K562 (cell line): Measurements from ENCODE around the gene CLIP1. TPM values are rescaled to one million over a fixed set of nuclear protein-coding genes. Genes with fewer than 3 reads are reported as not detected.

ENCODE experiments used
- ATAC-seq: fragments of 200-7000 bp; cut with Tn5 transposase; 3 replicates; pipeline ENCODE4 v1.9.1; 2020; ENCODE audit warnings: moderate library complexity
- BruUV-seq: library from RNA; stranded (reverse); fragments of 400-500 nt; replicated peaks from 2 replicates; lab custom pipeline; 2021; lab: Mats Ljungman, UMichigan
- CTCF ChIA-PET: fragments of 300-600 bp; formaldehyde crosslinking; extraction: SDS; loops from one replicate; lab custom pipeline; 2021; ENCODE audit warnings: low intra/inter-chr PET ratio; lab: Yijun Ruan, JAX
- POLR2A ChIA-PET: fragments of 300-600, 350-650 bp; sonication (Branson Sonifier 250); formaldehyde crosslinking; extraction: SDS; loops from one replicate; lab custom pipeline; 2021; ENCODE audit warnings: antibody characterized with exemption, inconsistent platforms; lab: Yijun Ruan, JAX
- DNase-seq, 4 experiments: peaks; one replicate each; pipeline versions ENCODE4 v3.0.0 to v3.0.0-alpha.2; 2011 to 2018; ENCODE audit warnings: low spot score in 3 of 4, mixed read lengths in 3 of 4; ENCODE audit errors: extremely low read depth in 1 of 4
- FAIRE-seq: peaks from 2 replicates; lab custom pipeline; 2011; peaks lifted over from hg19 to GRCh38; lab: Jason Lieb, UNC
- H2AFZ ChIP-seq: 2 replicates; pipeline ENCODE4 v1.6.0; 2011; ENCODE audit warnings: low read depth, low read length, control low read depth, inconsistent platforms
- H3K27ac ChIP-seq: fragments of 200-600 bp; 3 replicates; pipeline ENCODE4 v1.8.0; 2011; ENCODE audit warnings: low read depth, mild to moderate bottlenecking, control low read depth, inconsistent platforms, low read length, moderate library complexity, mixed read lengths; ENCODE audit errors: extremely low read depth
- H3K27me3 ChIP-seq, 2 experiments: fragments of 300-600 bp in 1 of 2; 2 replicates in 1 of 2; 3 replicates in 1 of 2; pipeline versions ENCODE4 v1.6.0 to v1.8.0; 2011; ENCODE audit warnings: inconsistent platforms in 2 of 2, low read length in 2 of 2, mild to moderate bottlenecking in 1 of 2, mixed read lengths in 1 of 2, moderate library complexity in 1 of 2; ENCODE audit not compliant: control insufficient read depth in 2 of 2, insufficient read depth in 2 of 2
- H3K36me3 ChIP-seq: fragments of 300-600 bp; 3 replicates; pipeline ENCODE4 v1.8.0; 2011; ENCODE audit warnings: mild to moderate bottlenecking, low read length, inconsistent platforms; ENCODE audit not compliant: control insufficient read depth, insufficient read depth
- H3K4me1 ChIP-seq, 2 experiments: fragments of 200-600 bp in 1 of 2; replicated peaks in 1 of 2; 2 replicates in 1 of 2; 3 replicates in 1 of 2; pipeline versions ENCODE4 v1.5.1 to v1.8.0; 2011; ENCODE audit warnings: inconsistent platforms in 2 of 2, low read length in 2 of 2, mild to moderate bottlenecking in 1 of 2, mixed read lengths in 1 of 2, moderate library complexity in 1 of 2; ENCODE audit not compliant: control insufficient read depth in 2 of 2, insufficient read depth in 2 of 2
- H3K4me2 ChIP-seq: 2 replicates; pipeline ENCODE4 v1.6.1; 2011; ENCODE audit warnings: low read length, control low read depth, inconsistent platforms, mixed read lengths; ENCODE audit not compliant: insufficient read depth
- H3K4me3 ChIP-seq: fragments of 200-600 bp; sonication (generic), shearing (Covaris generic); 2 replicates; pipeline ENCODE4 v1.5.1; 2016; ENCODE audit warnings: control low read depth, inconsistent platforms
- H3K79me2 ChIP-seq: fragments of 200-600 bp; 3 replicates; pipeline ENCODE4 v1.8.0; 2011; ENCODE audit warnings: low read length, inconsistent platforms; ENCODE audit not compliant: control insufficient read depth, insufficient read depth
- H3K9ac ChIP-seq, 2 experiments: 2 replicates each; pipeline versions ENCODE4 v1.6.0 to v1.6.1; 2011; ENCODE audit warnings: low read depth in 2 of 2, low read length in 2 of 2, control low read depth in 1 of 2, inconsistent platforms in 1 of 2, mild to moderate bottlenecking in 1 of 2, mixed read lengths in 1 of 2; ENCODE audit not compliant: insufficient read depth in 1 of 2
- H3K9me1 ChIP-seq: one replicate; pipeline ENCODE4 v1.6.0; 2011; ENCODE audit warnings: inconsistent platforms, mild to moderate bottlenecking, low read length, moderate library complexity; ENCODE audit not compliant: control insufficient read depth, insufficient read depth
- H3K9me3 ChIP-seq: replicated peaks from 2 replicates; pipeline ENCODE4 v1.5.1; 2011; ENCODE audit warnings: low read depth, low read length, inconsistent platforms; ENCODE audit not compliant: control insufficient read depth, insufficient read depth
- H4K20me1 ChIP-seq: replicated peaks from 2 replicates; pipeline ENCODE4 v1.6.1; 2011; ENCODE audit warnings: low read length, inconsistent platforms, mixed read lengths; ENCODE audit not compliant: control insufficient read depth, insufficient read depth
- ERF ChIP-seq: fragments of 450-650 bp; formaldehyde crosslinking; IDR thresholded peaks from 2 replicates; pipeline ENCODE4 v1.4.0; 2020; ENCODE audit warnings: mild to moderate bottlenecking, mixed read lengths
- EZH2 ChIP-seq: IDR thresholded peaks from 2 replicates; pipeline ENCODE4 v1.6.1; 2012; ENCODE audit warnings: low read depth, mild to moderate bottlenecking, inconsistent platforms, low read length, borderline replicate concordance
- FOXA3 ChIP-seq, 2 experiments: fragments of 450-650 bp in 1 of 2; sonication (generic) in 1 of 2; formaldehyde crosslinking; IDR thresholded peaks in 1 of 2; conservative IDR thresholded peaks in 1 of 2; 2 replicates each; pipeline versions ENCODE4 v1.4.0 to v1.8.0; 2020 to 2022; ENCODE audit warnings: mild to moderate bottlenecking in 2 of 2, missing genetic modification reagents in 1 of 2
- GTF3C2 ChIP-seq: IDR thresholded peaks from 3 replicates; pipeline ENCODE4 v1.6.1; 2011; ENCODE audit warnings: borderline replicate concordance, mild to moderate bottlenecking, moderate library complexity; ENCODE audit not compliant: insufficient read length; ENCODE audit errors: extremely low read depth
- HNRNPUL1 ChIP-seq: fragments of 200-400 bp; formaldehyde crosslinking; IDR thresholded peaks from 2 replicates; pipeline ENCODE4 v1.6.1; 2017; ENCODE audit warnings: low read length
- NFXL1 ChIP-seq: fragments of 450-650 bp; formaldehyde crosslinking; IDR thresholded peaks from 2 replicates; pipeline ENCODE4 v1.4.0; 2021; ENCODE audit warnings: mild to moderate bottlenecking
- ZNF311 ChIP-seq: fragments of 250-450 bp; sonication (Bioruptor Pico); IDR thresholded peaks from 2 replicates; pipeline ENCODE4 v1.4.0; 2020; ENCODE audit warnings: mild to moderate bottlenecking, moderate library complexity
- ZNF592 ChIP-seq: fragments of 450-650 bp; IDR thresholded peaks from 2 replicates; pipeline ENCODE4 v1.6.1; 2017; ENCODE audit warnings: antibody characterized with exemption, mild to moderate bottlenecking
- WGBS: fragments of 100-300 bp; shearing (Covaris generic); methylation state at CpG from one replicate; pipeline ENCODE4 v1.1.6; 2016; ENCODE audit warnings: low coverage, mixed read lengths; ENCODE audit not compliant: insufficient coverage; ENCODE audit errors: missing lambda C conversion rate; 5-methylcytosine and 5-hydroxymethylcytosine counted together
- in situ Hi-C: fragments of 300-500 bp; cut with MboI; formaldehyde crosslinking; loops from 4 replicates; pipeline ENCODE4 v1.15.0; 2018; ENCODE audit warnings: inconsistent platforms, mixed read lengths
- intact Hi-C: fragments of 100-400 bp; cut with micrococcal nuclease; formaldehyde crosslinking; loops from 2 replicates; pipeline ENCODE4 v1.14.2; 2022
- polyA plus RNA-seq, 8 experiments: library from polyadenylated mRNA; depleted of rRNA in 4 of 8; stranded (reverse) in 5 of 8; unstranded in 3 of 8; fragments of >200 nt; fragmentation: Nextera tagmentation in 2 of 8; fragmentation: Illumina TruSeq in 1 of 8; extraction: Ambion mirVana in 2 of 8; extraction: Trizol in 1 of 8; gene quantifications; 2 replicates each; pipeline versions ENCODE4 v1.2.1 to v1.2.3, GENCODE V29; 2011 to 2014; ENCODE audit warnings: inconsistent platforms in 1 of 8, missing spikeins in 1 of 8
- total RNA-seq, 7 experiments: library from RNA; depleted of rRNA in 6 of 7; stranded (reverse); fragments of >200 nt in 6 of 7; fragmentation: Illumina TruSeq in 2 of 7; extraction: Trizol in 2 of 7; gene quantifications; 2 replicates each; pipeline versions ENCODE4 v1.2.1 to v1.2.3, GENCODE V29; 2011 to 2021; ENCODE audit warnings: low replicate concordance in 1 of 7
- TF ChIP-seq, protein P1 (sequence below): fragments of 250-450 bp; sonication (Bioruptor Pico); IDR thresholded peaks from 2 replicates; pipeline ENCODE4 v1.5.0; 2021; ENCODE audit warnings: mild to moderate bottlenecking, borderline replicate concordance

CLIP1 gene
- total and polyA plus RNA-seq, 9 of the 15 experiments (the other 6 are each of a cell fraction or from before 2014, with no cell fraction given): 5.8 to 33.9 (median 27.6) TPM

- DNase-seq (no peak), FAIRE-seq (peak; percentile 26), ATAC-seq (no peak)
- peaks cover 19% of the 10 kb centered on the region; the same call in 2 of the 3 replicates for H3K36me3 ChIP-seq
- 0 out of 3 replicates have a peak, but pooled peaks cover 7% of the 10 kb centered on the region for H3K79me2 ChIP-seq
- WGBS: 87% methylated on average over 6 of the region's 6 CpGs
- BruUV-seq: no TSS peak
- H3K9ac ChIP-seq: no peak overlapping the region
- no peaks in the 10 kb centered on the region for H3K9me1 ChIP-seq
- no peaks in the 10 kb centered on the region for H3K9me3 ChIP-seq
- intact Hi-C loops: no loop called here
- H3K27ac ChIP-seq: no peak overlapping the region
- in situ Hi-C loops: no loop called here
- no peak overlapping the region for H2AFZ ChIP-seq
- no peaks in the 10 kb centered on the region for H3K4me1 ChIP-seq
- POLR2A ChIA-PET: interaction anchor here (1.0 kb wide), 1 partner anchor 17 kb away, joined by 3 read pairs; no protein-coding TSS in a partner anchor
- no peak overlapping the region for H3K4me2 ChIP-seq
- 0 out of 2 replicates have a peak, but pooled peaks cover 6% of the 10 kb centered on the region for H4K20me1 ChIP-seq
- CTCF ChIA-PET: no interaction called here
- TF ChIP-seq, protein P1, sequence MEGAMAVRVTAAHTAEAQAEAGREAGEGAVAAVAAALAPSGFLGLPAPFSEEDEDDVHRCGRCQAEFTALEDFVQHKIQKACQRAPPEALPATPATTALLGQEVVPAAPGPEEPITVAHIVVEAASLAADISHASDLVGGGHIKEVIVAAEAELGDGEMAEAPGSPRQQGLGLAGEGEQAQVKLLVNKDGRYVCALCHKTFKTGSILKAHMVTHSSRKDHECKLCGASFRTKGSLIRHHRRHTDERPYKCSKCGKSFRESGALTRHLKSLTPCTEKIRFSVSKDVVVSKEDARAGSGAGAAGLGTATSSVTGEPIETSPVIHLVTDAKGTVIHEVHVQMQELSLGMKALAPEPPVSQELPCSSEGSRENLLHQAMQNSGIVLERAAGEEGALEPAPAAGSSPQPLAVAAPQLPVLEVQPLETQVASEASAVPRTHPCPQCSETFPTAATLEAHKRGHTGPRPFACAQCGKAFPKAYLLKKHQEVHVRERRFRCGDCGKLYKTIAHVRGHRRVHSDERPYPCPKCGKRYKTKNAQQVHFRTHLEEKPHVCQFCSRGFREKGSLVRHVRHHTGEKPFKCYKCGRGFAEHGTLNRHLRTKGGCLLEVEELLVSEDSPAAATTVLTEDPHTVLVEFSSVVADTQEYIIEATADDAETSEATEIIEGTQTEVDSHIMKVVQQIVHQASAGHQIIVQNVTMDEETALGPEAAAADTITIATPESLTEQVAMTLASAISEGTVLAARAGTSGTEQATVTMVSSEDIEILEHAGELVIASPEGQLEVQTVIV (CRISPR knock-in tag): no peak
- TF ChIP-seq HNRNPUL1: no peak
- no peak for TF ChIP-seq ZNF592
- no peak for TF ChIP-seq NFXL1
- TF ChIP-seq GTF3C2: no peak
- TF ChIP-seq ERF (CRISPR knock-in tag): no peak
- TF ChIP-seq ZNF311 (CRISPR knock-in tag): no peak
- no peak for TF ChIP-seq EZH2
- TF ChIP-seq FOXA3 (CRISPR knock-in tag; conservative IDR thresholded peaks at IDR 0.05 in 1 of 2, IDR thresholded peaks at IDR 0.05 in 1 of 2): no peak
- no peaks in the 10 kb centered on the region for H3K27me3 ChIP-seq
- no peak overlapping the region for H3K4me3 ChIP-seq
These were observed 39.5 kb downstream of the CLIP1 start for GRCh38 chr12:122382919-122383350.
